H9 (cell line): ENCODE results near the gene CHRNA10. TPM values are rescaled to one million over a fixed set of nuclear protein-coding genes. Genes with fewer than 3 reads are reported as not detected.

Experiments used
- DNase-seq: peaks from one replicate; pipeline ENCODE4 v3.0.0-alpha.2; 2017
- H2AFZ ChIP-seq: one replicate; pipeline ENCODE4 v1.6.1; 2013; ENCODE audit warnings: mild to moderate bottlenecking, low read length, control low read depth, moderate library complexity
- H2AK5ac ChIP-seq: 2 replicates; pipeline ENCODE4 v1.6.1; 2013; ENCODE audit warnings: low read length, control low read depth, mixed read lengths; ENCODE audit not compliant: insufficient read length
- H2BK120ac ChIP-seq: one replicate; pipeline ENCODE4 v1.6.1; 2013; ENCODE audit warnings: low read depth, mild to moderate bottlenecking, low read length, control low read depth, inconsistent platforms; ENCODE audit not compliant: poor library complexity, severe bottlenecking
- H2BK12ac ChIP-seq: 2 replicates; pipeline ENCODE4 v1.6.1; 2013; ENCODE audit warnings: low read length, control low read depth, mixed read lengths, low read depth; ENCODE audit not compliant: insufficient read length
- H2BK15ac ChIP-seq: 2 replicates; pipeline ENCODE4 v1.6.1; 2013; ENCODE audit warnings: low read depth, low read length, control low read depth
- H2BK20ac ChIP-seq: one replicate; pipeline ENCODE4 v1.6.1; 2013; ENCODE audit warnings: low read depth, mild to moderate bottlenecking, low read length, control low read depth, inconsistent platforms; ENCODE audit not compliant: poor library complexity, severe bottlenecking
- H2BK5ac ChIP-seq: 2 replicates; pipeline ENCODE4 v1.6.1; 2013; ENCODE audit warnings: low read length, control low read depth, mixed read lengths; ENCODE audit not compliant: insufficient read length
- H3K14ac ChIP-seq: 2 replicates; pipeline ENCODE4 v1.6.1; 2013; ENCODE audit warnings: low read length, control low read depth; ENCODE audit not compliant: insufficient read depth
- H3K18ac ChIP-seq: 2 replicates; pipeline ENCODE4 v1.6.1; 2013; ENCODE audit warnings: low read depth, mild to moderate bottlenecking, mixed read lengths, low read length, control low read depth; ENCODE audit not compliant: insufficient read length
- H3K23ac ChIP-seq: 2 replicates; pipeline ENCODE4 v1.6.1; 2013; ENCODE audit warnings: low read length, control low read depth, mixed read lengths, low read depth; ENCODE audit not compliant: insufficient read length
- H3K23me2 ChIP-seq: 2 replicates; pipeline ENCODE4 v1.6.1; 2013; ENCODE audit warnings: low read depth, mild to moderate bottlenecking, mixed read lengths, low read length, control low read depth; ENCODE audit not compliant: insufficient read length, poor library complexity, severe bottlenecking
- H3K27ac ChIP-seq: 2 replicates; pipeline ENCODE4 v1.5.1; 2013; ENCODE audit warnings: low read length, control low read depth, mixed read lengths, low read depth; ENCODE audit not compliant: insufficient read length
- H3K27me3 ChIP-seq: 2 replicates; pipeline ENCODE4 v1.6.1; 2013; ENCODE audit warnings: low read length, control low read depth, inconsistent platforms; ENCODE audit not compliant: insufficient read depth
- H3K4ac ChIP-seq: 2 replicates; pipeline ENCODE4 v1.6.1; 2013; ENCODE audit warnings: low read depth, mild to moderate bottlenecking, control low read depth, inconsistent platforms, low read length, moderate library complexity
- H3K4me1 ChIP-seq: 2 replicates; pipeline ENCODE4 v1.6.1; 2013; ENCODE audit warnings: low read length, control low read depth, inconsistent platforms; ENCODE audit not compliant: insufficient read depth
- H3K4me2 ChIP-seq: 2 replicates; pipeline ENCODE4 v1.6.1; 2013; ENCODE audit warnings: low read length, control low read depth, mixed read lengths; ENCODE audit not compliant: insufficient read length, insufficient read depth
- H3K56ac ChIP-seq: 2 replicates; pipeline ENCODE4 v1.6.1; 2013; ENCODE audit warnings: low read depth, mild to moderate bottlenecking, mixed read lengths, low read length, control low read depth; ENCODE audit not compliant: insufficient read length
- H3K79me1 ChIP-seq: 2 replicates; pipeline ENCODE4 v1.6.1; 2013; ENCODE audit warnings: low read depth, mild to moderate bottlenecking, moderate library complexity, low read length, control low read depth, inconsistent platforms; ENCODE audit not compliant: insufficient read depth, poor library complexity, severe bottlenecking
- H3K79me2 ChIP-seq: 2 replicates; pipeline ENCODE4 v1.6.1; 2013; ENCODE audit warnings: low read length, control low read depth, inconsistent platforms; ENCODE audit not compliant: insufficient read depth
- H3K9ac ChIP-seq: 2 replicates; pipeline ENCODE4 v1.6.1; 2013; ENCODE audit warnings: low read length, control low read depth, mixed read lengths; ENCODE audit not compliant: insufficient read length; ENCODE audit errors: extremely low read depth
- H3K9me3 ChIP-seq: one replicate; pipeline ENCODE4 v1.6.1; 2013; ENCODE audit warnings: low read depth, low read length, inconsistent platforms; ENCODE audit not compliant: control insufficient read depth
- H3T11ph ChIP-seq: one replicate; pipeline ENCODE4 v1.6.1; 2013; ENCODE audit warnings: mild to moderate bottlenecking, low read length, control low read depth, inconsistent platforms
- H4K20me1 ChIP-seq: one replicate; pipeline ENCODE4 v1.6.1; 2013; ENCODE audit not compliant: control insufficient read depth, insufficient read length, insufficient read depth
- H4K5ac ChIP-seq: 2 replicates; pipeline ENCODE4 v1.6.1; 2013; ENCODE audit warnings: low read depth, mild to moderate bottlenecking, mixed read lengths, low read length, control low read depth; ENCODE audit not compliant: insufficient read length
- H4K8ac ChIP-seq: replicated peaks from 2 replicates; pipeline ENCODE4 v1.6.1; 2013; ENCODE audit warnings: low read length, control low read depth, mixed read lengths, low read depth; ENCODE audit not compliant: insufficient read length
- H4K91ac ChIP-seq: 2 replicates; pipeline ENCODE4 v1.6.1; 2013; ENCODE audit warnings: low read depth, mild to moderate bottlenecking, moderate library complexity, mixed read lengths, low read length, control low read depth; ENCODE audit not compliant: insufficient read length
- H3K27ac Mint-ChIP-seq, 3 experiments: 2 replicates in 2 of 3; 3 replicates in 1 of 3; pipeline ENCODE4 v1.8.0; 2020 to 2021; ENCODE audit warnings: mixed read lengths in 3 of 3, mild to moderate bottlenecking in 1 of 3, moderate library complexity in 1 of 3
- H3K27me3 Mint-ChIP-seq: 2 replicates; pipeline ENCODE4 v1.8.0; 2021; ENCODE audit warnings: low read depth, mild to moderate bottlenecking, moderate library complexity, mixed read lengths
- H3K36me3 Mint-ChIP-seq, 3 experiments: 2 replicates in 2 of 3; 3 replicates in 1 of 3; pipeline ENCODE4 v1.8.0; 2020 to 2021; ENCODE audit warnings: low read depth in 3 of 3, mixed read lengths in 3 of 3; ENCODE audit not compliant: insufficient read depth in 1 of 3
- H3K4me1 Mint-ChIP-seq, 2 experiments: 2 replicates each; pipeline ENCODE4 v1.8.0; 2020; ENCODE audit warnings: mixed read lengths in 2 of 2
- H3K4me3 Mint-ChIP-seq, 2 experiments: 2 replicates in 1 of 2; 3 replicates in 1 of 2; pipeline ENCODE4 v1.8.0; 2020 to 2021; ENCODE audit warnings: mild to moderate bottlenecking in 2 of 2, mixed read lengths in 2 of 2, moderate library complexity in 1 of 2
- H3K9me3 Mint-ChIP-seq, 2 experiments: 2 replicates in 1 of 2; 3 replicates in 1 of 2; pipeline ENCODE4 v1.8.0; 2020; ENCODE audit warnings: mild to moderate bottlenecking in 2 of 2, mixed read lengths in 2 of 2, moderate library complexity in 1 of 2
- CTCF ChIP-seq: fragments of 200-600 bp; sonication (generic); conservative IDR thresholded peaks from 3 replicates; pipeline ENCODE4 v1.8.0; 2021; ENCODE audit warnings: antibody characterized with exemption, mild to moderate bottlenecking
- WGBS: extraction: QIAGEN DNeasy Blood & Tissue Kit; methylation state at CpG from one replicate; pipeline ENCODE4 v1.1.7; 2013; ENCODE audit warnings: missing lambda C conversion rate, low lambda C conversion rate, mixed read lengths; ENCODE audit not compliant: insufficient read length; ENCODE audit errors: extremely low coverage; 5-methylcytosine and 5-hydroxymethylcytosine counted together
- total RNA-seq: library from RNA; stranded (reverse); gene quantifications from 2 replicates; pipeline ENCODE4 v1.2.1, GENCODE V29; 2021

CHRNA10 gene
- total RNA-seq, 1 experiment from 2014 or later, result 2.4 TPM

DNA sequence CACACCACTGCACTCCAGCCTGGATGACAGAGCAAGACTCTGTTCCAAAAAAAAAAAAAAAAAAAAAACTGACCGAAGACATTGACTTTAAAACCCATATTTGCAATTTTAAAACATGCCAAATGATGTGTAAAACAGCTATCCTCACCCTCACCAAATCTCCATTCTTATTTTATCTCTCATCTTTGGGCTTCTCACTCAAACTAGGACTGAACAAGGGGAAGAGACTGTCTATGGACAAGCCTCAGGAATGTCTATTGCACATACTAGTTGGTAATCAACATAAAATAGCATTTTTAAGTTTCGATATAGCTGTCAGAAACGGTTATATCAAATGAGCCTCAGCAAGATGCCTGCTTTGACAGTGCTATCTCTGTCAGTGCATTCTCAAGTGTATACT, 7.9 kb upstream of the CHRNA10 start:
- TF ChIP-seq CTCF, result no peak
- Mint-ChIP-seq H3K4me3 (no peak overlapping the region), H3K9me3 (no peaks in the 10 kb centered on the region), H3K27ac (no peak overlapping the region), H3K27me3 (no peaks in the 10 kb centered on the region), H3K36me3 (peaks cover 56 to 88% (median 84%) of the 10 kb centered on the region in 3 experiments), H3K4me1 (no peaks in the 10 kb centered on the region)
- H3K14ac ChIP-seq, result no peak overlapping the region
- no peak overlapping the region for H4K8ac ChIP-seq
- H2BK20ac ChIP-seq, result no peak overlapping the region
- H3K9me3 ChIP-seq, result no peaks in the 10 kb centered on the region
- no peak overlapping the region for H2BK120ac ChIP-seq
- H3K4me2 ChIP-seq, result no peak overlapping the region
- no peak overlapping the region for H2AFZ ChIP-seq
- no peak overlapping the region for H2AK5ac ChIP-seq
- no peak for DNase-seq
- no peak overlapping the region for H3T11ph ChIP-seq
- H3K23ac ChIP-seq, result no peak overlapping the region
- no peaks in the 10 kb centered on the region for H3K79me2 ChIP-seq
- no peak overlapping the region for H3K27ac ChIP-seq
- no peak overlapping the region for H2BK15ac ChIP-seq
- no peaks in the 10 kb centered on the region for H3K4me1 ChIP-seq
- H3K79me1 ChIP-seq, result no peaks in the 10 kb centered on the region
- no peaks in the 10 kb centered on the region for H3K23me2 ChIP-seq
- H3K9ac ChIP-seq, result no peak overlapping the region
- no peak overlapping the region for H4K5ac ChIP-seq
- no peak overlapping the region for H4K91ac ChIP-seq
- H2BK5ac ChIP-seq, result no peak overlapping the region
- no peak overlapping the region for H2BK12ac ChIP-seq
- H3K4ac ChIP-seq, result no peak overlapping the region
- WGBS, result no CpG with 5 or more reads among the region's 3 CpGs
- H4K20me1 ChIP-seq, result no peaks in the 10 kb centered on the region
- no peak overlapping the region for H3K56ac ChIP-seq
- H3K27me3 ChIP-seq, result no peaks in the 10 kb centered on the region
- H3K18ac ChIP-seq, result no peak overlapping the region
